HTR-8/SVneo (cell line): Measurements from ENCODE around the gene ADCY4.
A peak's percentile ranks its signal among the peaks of the same experiment; 100 is the strongest.
"Not testable (repeated sequence)": the region's sequence is repeated elsewhere in the genome, so short reads cannot be mapped to it uniquely, and the experiment has no call there.

Experiments
- DNase-seq: peaks from one replicate; pipeline ENCODE4 v3.0.0; 2011; ENCODE audit warnings: low spot score, mixed read lengths; ENCODE audit not compliant: insufficient read length
- FAIRE-seq: peaks from 2 replicates; lab custom pipeline; 2011; peaks lifted over from hg19 to GRCh38; lab: Jason Lieb, UNC

ADCY4 gene

GRCh38 chr14:24340606-24341005 is 5.7 kb upstream of the ADCY4 start:
- no peak for DNase-seq
- FAIRE-seq: no peak

- FAIRE-seq (no peak), DNase-seq (no peak)
Measured at GRCh38 chr14:24339284-24340151, 4.6 kb upstream of the ADCY4 start, which contains the start of gene RIPK3. TSS of gene RIPK3 (minus strand) at chr14:24339991. CDS start at chr14:24339826, 165 bp downstream.

GRCh38 chr14:24338843-24339242 is 4.0 kb upstream of the ADCY4 start:
- no peak for FAIRE-seq
- no peak for DNase-seq

- no peak for DNase-seq
- FAIRE-seq: no peak
Measured at GRCh38 chr14:24337824-24338175, 2.9 kb upstream of the ADCY4 start.

GRCh38 chr14:24337144-24337823 is 2.4 kb upstream of the ADCY4 start:
- no peak for DNase-seq
- FAIRE-seq: no peak

- no peak for FAIRE-seq
- DNase-seq: peak; percentile 19
Measured at GRCh38 chr14:24335461-24336171, 745 bp upstream of the ADCY4 start.

GRCh38 chr14:24332268-24332993 is 2.4 kb downstream of the ADCY4 start:
- FAIRE-seq (no peak), DNase-seq (peak; percentile 51)

GRCh38 chr14:24331731-24332267 is 3.1 kb downstream of the ADCY4 start:
- FAIRE-seq (no peak), DNase-seq (no peak)

GRCh38 chr14:24330973-24331674 is 3.7 kb downstream of the ADCY4 start:
- DNase-seq (no peak), FAIRE-seq (no peak)

- DNase-seq (no peak), FAIRE-seq (no peak)
Measured at GRCh38 chr14:24329736-24330135, 5.1 kb downstream of the ADCY4 start.

GRCh38 chr14:24329073-24329663 is 5.7 kb downstream of the ADCY4 start:
- FAIRE-seq: no peak
- DNase-seq: no peak

GRCh38 chr14:24327914-24328313 is 7.0 kb downstream of the ADCY4 start:
- FAIRE-seq, DNase-seq: not testable (repeated sequence)

- no peak for DNase-seq
- FAIRE-seq: no peak
Measured at GRCh38 chr14:24327303-24327702, 7.6 kb downstream of the ADCY4 start.

- FAIRE-seq (no peak), DNase-seq (no peak)
Measured at GRCh38 chr14:24325963-24326362, 8.9 kb downstream of the ADCY4 start.

GRCh38 chr14:24325041-24325530 is 9.8 kb downstream of the ADCY4 start:
- no peak for DNase-seq
- FAIRE-seq: no peak

- FAIRE-seq (no peak), DNase-seq (no peak)
Measured at GRCh38 chr14:24324024-24324423, 10.8 kb downstream of the ADCY4 start.

- no peak for FAIRE-seq
- DNase-seq: no peak
Measured at GRCh38 chr14:24323341-24323740, 11.5 kb downstream of the ADCY4 start.

- FAIRE-seq (no peak), DNase-seq (no peak)
Measured at GRCh38 chr14:24322672-24323071, 12.2 kb downstream of the ADCY4 start.
